SIG-M5 treated with dmso at 0.1 percent for 504 hours (cell line): ENCODE results near the gene RSPH1.
A peak's percentile ranks its signal among the peaks of the same experiment; 100 is the strongest.
"Not testable (repeated sequence)": the region's sequence is repeated elsewhere in the genome, so short reads cannot be mapped to it uniquely, and the experiment has no call there.

Source experiments
- DNase-seq: peaks from one replicate; lab custom pipeline; 2025; ENCODE audit not compliant: unreplicated experiment; lab: John Stamatoyannopoulos, UW

Gene RSPH1

DNA sequence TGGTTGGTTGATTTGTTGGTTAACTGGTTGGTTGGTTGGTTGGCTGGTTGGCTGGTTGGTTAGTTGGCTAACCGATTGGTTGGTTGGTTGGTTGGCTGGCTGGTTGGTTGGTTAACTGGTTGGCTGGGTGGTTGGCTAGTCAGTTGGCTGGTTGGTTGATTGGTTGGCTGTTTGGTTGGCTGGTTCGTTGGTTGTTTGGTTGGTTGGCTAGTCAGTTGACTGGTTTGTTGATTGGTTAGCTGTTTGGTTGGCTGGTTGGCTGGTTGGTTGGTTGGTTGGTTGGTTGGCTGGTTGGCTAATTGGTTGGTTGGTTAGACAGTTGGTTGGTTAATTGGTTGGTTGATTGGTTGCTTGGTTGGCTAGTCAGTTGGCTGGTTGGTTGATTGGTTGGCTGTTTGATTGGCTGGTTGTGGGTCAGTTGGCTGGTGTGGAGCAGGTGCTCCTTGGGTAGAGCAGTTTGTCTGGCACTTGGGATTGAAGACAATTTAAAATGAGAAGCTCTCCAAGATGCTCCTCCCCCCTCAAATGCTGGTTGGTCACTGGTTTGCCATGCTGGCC is 6.9 kb downstream of the RSPH1 start:
- no peak for DNase-seq

DNA sequence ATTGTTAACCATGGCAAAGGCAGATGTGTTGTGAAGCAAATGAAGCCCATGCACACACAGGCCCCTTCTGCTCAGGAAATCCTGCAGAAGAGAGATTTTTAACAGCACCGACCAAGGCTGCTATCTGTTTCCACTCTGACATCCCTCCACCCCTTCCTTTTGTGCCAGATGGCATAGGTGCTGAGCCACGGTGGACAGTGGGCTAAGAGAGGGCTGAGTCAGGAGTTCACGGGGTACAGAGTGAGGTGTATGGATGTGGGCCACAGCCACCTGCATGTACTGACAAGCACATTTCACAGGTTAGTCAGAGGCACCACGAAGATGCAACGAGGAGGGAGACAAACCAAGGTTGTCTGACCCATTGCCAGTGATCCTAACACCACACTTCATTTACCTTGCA is 9.5 kb downstream of the RSPH1 start:
- DNase-seq: no peak

DNA sequence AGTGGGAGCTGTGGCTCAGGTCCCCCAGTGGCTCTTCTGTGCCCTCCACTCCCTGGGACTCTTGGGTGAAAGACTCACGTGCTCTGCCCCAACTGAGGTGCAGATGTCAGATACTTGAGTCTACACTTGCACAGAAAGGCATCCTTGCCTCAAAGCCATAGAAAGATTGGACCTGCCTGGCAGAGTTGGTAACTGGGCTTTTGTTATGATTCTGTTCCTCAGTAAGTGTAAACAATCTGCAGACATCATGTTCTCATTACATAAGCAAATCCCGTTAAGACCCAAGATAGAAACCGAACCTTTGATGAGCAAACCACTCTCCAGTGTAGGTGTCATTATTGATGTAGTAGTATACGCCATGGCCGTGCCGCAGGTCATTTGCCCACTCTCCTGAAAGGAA is 10.0 kb downstream of the RSPH1 start:
- no peak for DNase-seq

DNA sequence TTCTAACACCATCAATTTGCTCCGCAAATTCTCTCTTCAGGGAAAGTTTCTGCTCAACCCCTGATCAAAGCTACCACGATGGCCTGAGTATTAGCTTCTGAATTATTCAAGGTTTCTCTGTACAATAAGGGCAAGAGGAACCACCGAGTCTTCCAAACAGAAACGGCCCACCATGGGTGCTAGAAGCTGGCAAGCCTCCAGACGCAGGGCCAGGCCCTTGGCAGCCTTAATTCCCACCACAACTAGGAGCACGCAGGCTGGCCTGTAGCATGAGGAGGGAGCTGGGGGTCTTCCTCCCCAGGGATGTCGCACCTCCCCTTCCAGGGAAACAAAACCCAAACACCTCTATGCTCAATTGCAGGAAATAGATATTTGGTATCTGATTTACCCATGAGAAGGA is 11.1 kb downstream of the RSPH1 start:
- no peak for DNase-seq

DNA sequence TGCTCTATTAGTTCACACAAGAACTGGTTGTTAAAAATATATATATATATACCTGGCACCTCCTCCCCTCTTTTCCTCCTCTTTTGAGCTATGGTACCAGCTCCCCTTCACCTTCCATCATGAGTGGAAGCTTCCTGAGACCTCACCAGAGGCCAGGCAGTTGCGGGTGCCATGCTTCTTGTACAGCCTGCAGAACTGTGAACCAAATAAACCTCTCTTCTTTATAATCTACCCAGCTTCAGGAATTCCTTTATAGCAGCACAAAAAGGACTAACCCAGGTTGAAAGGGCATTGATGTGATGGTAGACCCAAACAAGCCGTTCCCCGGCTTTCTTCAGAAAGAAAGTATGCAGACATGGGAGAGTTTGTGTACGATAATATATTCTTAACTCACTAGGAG is 14.9 kb downstream of the RSPH1 start:
- DNase-seq: no peak

DNA sequence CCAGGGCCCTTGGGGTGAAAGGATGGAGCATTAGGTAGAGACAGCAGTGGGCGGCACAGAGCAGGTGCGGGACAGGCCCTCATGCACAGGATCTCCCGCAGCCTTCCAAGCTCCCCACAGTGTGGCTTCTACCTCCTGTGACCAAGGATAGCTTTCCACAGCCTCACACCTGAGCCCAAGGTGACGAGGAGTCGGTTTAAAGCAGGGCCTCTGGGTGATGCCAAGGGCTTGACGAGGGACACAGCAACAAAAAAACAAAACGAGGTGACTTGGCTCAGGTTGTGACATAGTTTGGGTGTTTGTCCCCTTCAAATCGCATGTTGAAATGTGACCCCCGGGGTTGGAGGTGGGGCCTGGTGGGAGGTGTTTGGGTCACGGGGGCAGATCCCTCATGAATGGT is 15.3 kb downstream of the RSPH1 start:
- no peak for DNase-seq

DNA sequence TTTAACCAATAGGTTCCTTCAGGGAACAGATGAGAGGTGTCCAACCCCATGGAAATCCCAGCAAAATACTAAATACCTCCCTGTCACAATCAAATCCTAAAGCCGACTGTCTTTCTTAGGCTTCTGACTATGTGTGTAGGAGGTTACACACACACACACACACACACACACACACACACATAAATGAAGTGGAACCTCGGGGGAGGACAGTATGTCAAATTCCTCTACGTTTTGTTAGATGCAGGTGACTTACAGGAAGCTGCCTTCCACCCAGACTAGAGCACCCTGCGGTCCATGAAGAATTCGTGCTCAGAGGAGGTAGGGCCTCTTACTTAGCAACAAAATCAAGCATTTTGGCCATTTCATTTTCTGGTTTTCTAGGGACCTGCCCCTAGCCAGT is 16.4 kb downstream of the RSPH1 start:
- DNase-seq: no peak

DNA sequence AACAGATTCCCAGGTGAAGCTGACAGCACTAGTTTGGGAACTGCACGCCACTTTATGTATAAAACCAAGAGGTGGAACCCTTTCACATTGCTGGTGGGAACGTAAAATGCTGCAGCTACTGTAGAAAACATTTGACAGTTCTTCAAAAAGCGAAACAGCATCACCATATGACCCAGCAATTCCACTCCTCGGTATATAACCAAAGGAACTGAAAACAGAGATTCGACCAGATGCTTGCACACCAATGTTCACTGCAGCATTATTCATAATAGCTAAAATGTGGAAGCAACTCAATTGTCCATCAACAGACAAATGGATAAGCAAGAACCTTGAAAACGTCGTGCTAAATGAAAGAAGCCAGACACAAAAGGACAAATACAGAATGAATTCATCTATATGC is 17.5 kb downstream of the RSPH1 start:
- DNase-seq: no peak

DNA sequence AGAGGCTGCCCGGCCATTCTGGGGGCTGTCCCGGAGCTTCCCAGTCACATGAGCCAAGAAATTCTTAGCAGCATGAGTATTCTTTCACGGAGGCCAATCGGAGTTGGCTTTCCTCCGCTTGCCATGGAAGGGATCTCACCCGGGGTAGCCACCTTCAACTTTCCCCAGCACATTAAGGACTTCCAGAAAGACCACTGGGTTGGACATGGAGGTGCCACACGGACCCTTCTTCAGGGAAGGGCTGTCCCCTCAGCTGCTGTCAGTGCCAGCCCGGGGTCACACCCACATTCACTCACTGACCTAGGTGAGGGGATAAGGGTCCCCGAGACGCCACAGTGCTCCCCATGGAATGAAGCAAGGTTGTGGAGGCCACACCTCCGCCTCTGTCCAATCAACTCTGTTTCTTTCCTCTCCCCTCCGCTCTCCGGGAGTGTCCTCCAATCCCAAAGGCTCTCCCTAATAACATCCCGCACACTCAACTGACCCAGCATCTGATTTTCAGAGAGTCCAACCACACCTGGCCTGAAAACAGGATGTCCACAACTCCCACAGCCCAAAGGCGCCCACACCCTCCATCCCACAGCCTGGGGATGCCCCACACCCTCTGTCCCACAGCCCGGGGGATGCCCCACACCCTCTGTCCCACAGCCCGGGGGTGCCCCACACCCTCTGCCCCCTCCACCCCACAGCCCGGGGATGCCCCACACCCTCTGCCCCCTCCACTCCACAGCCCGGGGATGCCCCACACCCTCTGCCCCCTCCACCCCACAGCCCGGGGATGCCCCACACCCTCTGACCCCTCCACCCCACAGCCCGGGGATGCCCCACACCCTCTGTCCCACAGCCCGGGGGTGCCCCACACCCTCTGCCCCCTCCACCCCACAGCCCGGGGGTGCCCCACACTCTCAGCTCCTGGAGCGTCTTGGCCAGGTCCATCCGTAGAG is 19.4 kb downstream of the RSPH1 start:
- DNase-seq: no peak

DNA sequence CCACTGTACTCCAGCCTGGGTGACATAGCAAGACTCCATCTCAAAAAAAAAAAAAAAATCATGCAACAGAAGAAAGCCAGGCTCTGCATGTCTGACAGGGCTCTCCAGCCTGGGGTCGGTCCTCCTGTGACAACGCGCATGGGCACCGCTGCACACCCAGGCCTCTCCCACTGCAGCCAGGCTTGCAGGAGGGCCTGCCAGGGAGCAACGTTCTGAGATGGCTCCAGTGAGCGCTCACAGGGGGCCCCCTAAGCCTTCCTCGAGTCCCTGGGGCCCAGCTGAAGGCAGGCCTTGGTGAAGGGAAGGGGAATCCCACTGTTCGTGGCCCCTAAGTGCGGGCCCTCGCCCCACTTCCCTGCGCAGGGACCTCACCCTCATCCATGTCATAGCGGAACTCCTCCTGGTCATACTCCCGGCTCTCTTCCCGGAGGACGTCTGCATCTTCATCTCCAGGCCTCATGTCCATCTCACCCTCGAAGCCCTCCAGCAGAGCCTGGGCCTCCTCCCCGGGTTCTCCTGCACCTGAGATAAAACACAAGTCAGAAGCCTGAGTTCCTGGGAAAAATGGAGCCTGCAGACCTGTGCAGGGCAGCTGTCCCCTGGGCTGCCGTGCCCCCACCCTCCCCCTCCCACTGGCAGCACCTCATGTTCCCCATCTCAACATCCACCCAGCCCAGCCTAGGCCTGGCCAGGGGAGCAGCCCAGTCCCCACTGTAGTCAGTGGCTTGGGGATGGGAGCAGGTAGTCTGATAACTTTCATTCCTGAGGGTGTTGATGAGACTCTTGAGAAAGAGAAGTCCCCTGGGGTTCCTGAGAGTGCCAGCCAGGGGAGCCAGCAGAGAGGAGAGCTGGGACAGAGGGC is 20.3 kb downstream of the RSPH1 start:
- no peak for DNase-seq

DNA sequence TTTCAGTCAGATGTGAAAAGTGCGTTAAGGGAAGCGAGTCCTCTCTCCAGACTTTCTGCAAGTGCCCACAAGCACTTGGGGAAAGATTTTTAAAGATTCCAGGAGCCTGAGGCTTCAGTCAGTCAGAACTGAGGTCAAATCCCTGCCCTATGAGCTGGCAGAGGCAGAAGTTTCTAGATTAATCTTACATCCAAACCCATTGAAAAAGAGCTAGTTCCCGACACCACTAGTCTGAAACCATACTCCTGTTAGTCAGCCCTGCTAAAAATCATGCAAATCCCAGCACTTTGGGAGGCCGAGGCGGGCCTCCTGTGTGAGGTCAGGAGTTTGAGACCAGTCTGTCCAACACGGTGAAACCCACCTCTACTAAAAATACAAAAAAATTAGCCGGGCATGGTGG is 21.0 kb downstream of the RSPH1 start:
- DNase-seq: no peak

DNA sequence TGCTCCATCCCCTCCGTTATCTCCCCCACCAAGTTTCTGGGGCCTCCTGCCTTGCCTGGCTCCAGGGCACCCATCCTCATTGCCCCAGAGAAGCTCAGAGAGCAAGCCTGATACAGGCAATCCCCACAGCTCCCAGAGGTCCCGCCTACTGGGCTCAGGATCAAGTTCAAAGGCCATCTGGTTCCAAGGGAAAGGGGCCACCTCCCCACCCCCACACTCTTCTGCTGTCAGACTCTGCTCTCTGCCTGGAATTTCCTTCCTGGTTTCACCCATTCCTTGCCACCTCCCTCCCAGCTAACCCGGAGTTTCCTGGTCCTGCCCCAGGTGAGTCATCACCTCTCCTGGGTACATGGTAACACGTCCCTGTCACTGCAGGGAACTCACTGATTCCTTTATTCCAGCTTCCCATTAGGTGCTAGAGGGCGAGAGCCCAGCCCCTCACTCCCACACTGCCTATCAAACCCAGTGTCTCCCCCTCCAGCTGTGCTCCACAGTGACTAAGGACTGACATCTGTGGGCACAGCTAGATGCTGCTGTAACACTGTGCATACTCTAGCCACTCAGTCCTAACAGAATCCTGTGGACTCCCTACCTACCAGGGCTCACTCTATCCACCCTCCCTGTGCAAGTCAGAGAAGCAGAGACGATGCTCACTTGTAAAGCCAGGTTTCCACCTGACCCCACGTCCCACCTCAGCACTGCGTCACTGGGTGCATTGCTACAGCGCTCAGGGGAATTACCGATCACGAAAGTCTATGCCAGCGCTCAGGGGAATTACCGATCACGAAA is 21.8 kb downstream of the RSPH1 start:
- DNase-seq: peak; percentile 42

DNA sequence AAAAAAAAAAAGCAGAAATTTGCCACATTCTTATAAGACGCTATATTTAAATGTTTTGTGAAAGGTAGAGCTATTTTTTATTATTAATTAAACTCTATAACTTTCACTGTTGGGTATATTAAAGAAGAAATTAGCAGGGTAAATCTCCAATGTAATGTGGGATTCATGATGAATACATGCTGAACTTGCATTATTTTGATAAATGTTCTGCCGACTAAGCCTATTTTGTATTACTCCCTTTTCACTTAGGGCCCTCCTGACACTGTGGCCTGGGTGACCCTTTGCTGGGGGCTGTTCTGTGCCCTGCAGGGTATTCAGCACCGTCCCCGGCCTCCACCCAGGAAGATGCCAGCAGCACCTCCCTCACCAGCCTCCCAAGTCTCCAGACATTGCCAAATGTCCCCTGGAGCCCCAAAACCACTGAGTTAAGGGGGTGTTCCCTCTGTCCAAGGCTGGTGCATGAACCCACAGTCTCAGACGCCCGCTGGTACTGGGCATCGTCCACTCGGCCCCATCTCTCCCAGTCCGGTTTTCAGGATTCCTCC is 22.5 kb downstream of the RSPH1 start:
- no peak for DNase-seq

DNA sequence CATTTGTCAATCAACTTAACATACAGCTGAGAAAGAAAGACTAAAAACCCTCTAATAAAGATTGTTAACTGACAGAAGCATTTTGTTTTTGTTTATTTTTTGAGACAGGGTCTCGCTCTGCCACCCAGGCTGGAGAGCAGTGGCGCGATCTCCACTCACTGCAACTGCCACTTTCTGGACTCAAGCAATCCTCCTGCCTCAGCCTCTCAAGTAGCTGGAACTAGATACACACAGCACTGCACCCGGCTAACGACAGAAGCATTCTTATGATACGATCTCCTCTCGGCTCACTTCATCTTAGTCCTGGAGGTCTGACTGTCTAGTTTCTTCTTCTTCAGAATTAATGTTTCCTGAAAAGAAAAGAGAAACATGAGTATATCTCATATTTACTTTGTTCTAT is 23.5 kb downstream of the RSPH1 start:
- DNase-seq: no peak

DNA sequence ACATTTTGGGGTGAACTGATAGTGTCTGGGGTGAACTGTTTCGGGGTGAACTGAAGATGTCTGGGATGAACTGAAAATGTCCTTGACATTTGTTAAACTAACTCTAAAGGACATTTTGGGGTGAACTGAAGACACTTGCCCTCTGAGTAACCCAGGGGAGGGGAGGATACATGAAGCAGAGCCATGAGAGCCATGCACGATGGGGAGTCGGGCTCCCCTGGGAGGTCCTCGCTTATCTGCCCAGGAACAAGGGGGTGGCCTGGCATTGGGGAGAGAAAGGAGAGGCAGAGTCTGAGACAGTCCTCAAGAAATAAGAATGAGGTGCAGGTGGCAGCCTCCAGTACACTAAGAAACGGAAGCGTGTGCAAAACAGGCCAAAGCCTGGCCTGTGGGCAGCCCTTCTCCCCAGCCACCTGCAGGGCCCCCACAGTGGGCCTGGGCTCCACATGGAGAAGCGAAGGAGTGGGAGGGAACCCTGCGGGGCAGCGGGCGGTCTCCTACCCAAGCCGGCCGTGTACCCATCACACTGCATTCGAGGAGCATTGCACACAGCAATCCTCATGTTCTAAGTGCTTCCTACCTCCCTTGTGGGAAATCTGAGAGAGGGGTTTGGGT is 24.2 kb downstream of the RSPH1 start:
- no peak for DNase-seq

DNA sequence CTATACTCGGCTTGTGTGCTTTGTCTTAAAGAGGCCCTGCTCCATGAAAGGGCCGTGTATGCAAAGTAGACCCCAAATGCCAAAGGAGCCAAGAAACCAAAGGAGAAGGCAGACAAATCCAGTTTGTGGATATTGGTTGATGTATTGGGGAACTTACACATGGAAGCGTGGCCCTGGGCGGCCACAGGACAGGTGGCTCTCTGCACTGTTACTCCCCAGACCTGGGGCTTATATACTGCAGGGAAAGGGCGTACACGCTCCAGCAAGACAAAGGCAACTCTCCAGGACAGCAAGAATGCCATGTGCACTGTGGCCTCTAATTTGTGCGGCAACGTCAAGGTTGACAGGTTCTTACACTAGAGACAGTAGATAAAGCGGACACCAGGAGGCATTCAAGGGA is 24.8 kb downstream of the RSPH1 start:
- no peak for DNase-seq

DNA sequence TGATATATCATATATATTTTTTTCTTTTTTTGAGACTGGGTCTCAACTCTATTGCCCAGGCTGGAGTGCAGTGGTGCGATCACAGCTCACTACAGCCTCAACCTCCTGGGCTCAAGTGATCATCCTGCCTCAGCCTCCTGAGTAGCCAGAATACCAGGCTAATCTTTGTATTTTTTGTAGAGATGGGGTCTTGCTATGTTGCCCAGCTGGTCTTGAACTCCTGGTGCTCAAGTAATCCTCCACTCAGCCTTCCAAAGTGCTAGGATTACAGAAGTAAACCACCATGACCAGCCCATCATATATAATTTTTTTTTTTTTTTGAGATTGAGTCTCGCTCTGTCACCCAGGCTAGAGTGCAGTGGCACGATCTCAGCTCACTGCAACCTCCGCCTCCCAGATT is 26.3 kb downstream of the RSPH1 start:
- not testable (repeated sequence) for DNase-seq

DNA sequence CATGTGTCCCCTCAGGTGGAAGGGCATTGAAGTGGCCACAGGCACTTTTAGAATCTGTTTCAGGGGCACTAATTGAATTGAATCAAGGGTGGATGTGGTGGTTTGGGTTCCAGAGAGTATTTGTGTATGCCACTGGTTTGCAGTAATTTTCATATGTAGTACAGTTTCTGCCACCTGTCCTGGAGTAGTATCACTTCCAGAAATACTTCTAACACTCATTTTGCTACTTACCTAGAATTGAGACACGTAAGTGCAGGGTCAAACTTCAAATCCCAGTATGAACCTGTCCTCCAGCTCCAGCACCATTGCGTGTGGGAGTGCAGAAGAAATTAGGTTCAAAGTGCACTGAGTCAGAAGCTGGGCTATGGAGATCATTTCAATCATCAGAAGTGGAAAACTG is 26.8 kb downstream of the RSPH1 start:
- no peak for DNase-seq

DNA sequence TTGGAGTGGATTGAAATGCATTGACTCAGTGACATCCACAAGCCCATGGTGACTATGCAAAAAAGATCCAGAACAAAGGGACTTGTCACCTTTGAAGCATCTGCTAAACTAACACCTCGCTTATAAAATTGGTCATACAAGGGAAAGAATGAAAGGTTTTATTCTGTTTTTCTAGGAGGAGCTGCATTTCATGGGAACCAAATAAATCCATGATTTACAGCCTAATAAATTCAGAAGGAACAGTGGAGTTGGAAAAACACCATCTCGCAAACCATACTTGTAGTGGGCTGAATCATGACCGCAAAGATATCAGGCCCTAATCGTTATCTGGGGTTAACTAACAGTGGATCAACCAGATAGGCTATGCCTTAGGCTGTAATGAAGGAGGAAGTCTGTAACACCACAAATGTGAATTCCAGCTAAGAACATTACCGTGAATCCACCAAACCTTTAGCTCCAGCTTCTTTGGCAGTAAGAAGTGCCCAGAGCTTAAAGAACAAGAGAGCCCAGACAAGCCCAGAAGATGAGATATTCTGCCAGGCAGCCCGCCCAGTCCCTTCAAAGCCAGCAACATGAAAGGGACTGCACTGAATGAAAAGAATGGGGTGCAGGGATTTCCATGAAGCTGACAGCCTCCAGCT is 27.4 kb downstream of the RSPH1 start:
- no peak for DNase-seq
